ENCODE measurements around the gene SERPINB5. TPM values are rescaled to one million over a fixed set of nuclear protein-coding genes. Genes with fewer than 3 reads are reported as not detected.

SERPINB5 gene
- total and polyA plus RNA-seq, 2 experiments from 2014 or later: 0.16 TPM; not detected in 1

DNA sequence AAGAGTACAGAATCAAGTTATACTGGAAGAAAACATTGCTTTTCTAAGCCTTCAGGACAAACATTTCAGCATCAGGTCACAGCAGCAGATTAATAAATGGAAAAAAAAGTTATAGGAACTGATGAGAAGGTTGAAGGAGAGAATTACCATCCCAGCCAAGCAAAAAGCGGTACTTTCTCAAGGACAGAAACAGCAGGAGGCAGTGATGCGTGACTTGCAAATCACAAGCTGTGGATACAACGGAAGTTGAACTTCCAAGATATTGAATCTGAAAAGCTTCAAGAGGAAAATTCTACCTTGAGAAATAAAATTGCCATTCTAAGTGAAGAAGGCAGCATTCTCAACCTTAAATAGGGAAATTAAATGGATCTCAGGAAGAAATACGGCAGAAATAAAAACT lies 46.9 kb downstream of the SERPINB5 start (continued):
- TF ChIP-seq, protein P1, sequence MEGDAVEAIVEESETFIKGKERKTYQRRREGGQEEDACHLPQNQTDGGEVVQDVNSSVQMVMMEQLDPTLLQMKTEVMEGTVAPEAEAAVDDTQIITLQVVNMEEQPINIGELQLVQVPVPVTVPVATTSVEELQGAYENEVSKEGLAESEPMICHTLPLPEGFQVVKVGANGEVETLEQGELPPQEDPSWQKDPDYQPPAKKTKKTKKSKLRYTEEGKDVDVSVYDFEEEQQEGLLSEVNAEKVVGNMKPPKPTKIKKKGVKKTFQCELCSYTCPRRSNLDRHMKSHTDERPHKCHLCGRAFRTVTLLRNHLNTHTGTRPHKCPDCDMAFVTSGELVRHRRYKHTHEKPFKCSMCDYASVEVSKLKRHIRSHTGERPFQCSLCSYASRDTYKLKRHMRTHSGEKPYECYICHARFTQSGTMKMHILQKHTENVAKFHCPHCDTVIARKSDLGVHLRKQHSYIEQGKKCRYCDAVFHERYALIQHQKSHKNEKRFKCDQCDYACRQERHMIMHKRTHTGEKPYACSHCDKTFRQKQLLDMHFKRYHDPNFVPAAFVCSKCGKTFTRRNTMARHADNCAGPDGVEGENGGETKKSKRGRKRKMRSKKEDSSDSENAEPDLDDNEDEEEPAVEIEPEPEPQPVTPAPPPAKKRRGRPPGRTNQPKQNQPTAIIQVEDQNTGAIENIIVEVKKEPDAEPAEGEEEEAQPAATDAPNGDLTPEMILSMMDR (conservative IDR thresholded peaks at IDR 0.05; ENCODE audit: low read depth in 2 of 2): peak in 1 of 2 experiments; percentile 42; a peak in 2 of 4 replicates
- TF ChIP-seq EZH2phosphoT487 (IDR thresholded peaks at IDR 0.05; ENCODE audit: unreplicated experiment): no peak

DNA sequence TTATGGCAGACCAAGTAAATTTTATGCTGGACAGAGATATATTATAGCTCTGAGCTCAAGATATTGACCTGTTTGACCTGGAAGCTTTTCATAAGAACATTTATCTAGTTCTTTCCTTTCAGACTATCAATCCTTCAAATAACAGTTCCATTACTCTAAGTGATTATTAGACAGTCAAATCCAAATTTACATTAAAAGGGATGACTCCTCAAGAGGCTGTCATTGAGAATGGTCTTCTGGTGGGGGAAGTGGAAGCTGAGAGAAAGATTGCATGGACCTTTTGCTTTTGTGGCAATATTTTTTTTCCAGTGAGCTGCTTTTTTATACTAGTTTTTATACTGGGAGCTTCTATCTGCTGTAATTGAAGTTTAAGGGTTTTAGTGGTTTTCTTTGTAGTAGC lies 50.5 kb downstream of the SERPINB5 start:
- no peak for ATAC-seq

More for the DNA sequence above, 50.5 kb downstream of the SERPINB5 start:
- TF ChIP-seq, protein P2, sequence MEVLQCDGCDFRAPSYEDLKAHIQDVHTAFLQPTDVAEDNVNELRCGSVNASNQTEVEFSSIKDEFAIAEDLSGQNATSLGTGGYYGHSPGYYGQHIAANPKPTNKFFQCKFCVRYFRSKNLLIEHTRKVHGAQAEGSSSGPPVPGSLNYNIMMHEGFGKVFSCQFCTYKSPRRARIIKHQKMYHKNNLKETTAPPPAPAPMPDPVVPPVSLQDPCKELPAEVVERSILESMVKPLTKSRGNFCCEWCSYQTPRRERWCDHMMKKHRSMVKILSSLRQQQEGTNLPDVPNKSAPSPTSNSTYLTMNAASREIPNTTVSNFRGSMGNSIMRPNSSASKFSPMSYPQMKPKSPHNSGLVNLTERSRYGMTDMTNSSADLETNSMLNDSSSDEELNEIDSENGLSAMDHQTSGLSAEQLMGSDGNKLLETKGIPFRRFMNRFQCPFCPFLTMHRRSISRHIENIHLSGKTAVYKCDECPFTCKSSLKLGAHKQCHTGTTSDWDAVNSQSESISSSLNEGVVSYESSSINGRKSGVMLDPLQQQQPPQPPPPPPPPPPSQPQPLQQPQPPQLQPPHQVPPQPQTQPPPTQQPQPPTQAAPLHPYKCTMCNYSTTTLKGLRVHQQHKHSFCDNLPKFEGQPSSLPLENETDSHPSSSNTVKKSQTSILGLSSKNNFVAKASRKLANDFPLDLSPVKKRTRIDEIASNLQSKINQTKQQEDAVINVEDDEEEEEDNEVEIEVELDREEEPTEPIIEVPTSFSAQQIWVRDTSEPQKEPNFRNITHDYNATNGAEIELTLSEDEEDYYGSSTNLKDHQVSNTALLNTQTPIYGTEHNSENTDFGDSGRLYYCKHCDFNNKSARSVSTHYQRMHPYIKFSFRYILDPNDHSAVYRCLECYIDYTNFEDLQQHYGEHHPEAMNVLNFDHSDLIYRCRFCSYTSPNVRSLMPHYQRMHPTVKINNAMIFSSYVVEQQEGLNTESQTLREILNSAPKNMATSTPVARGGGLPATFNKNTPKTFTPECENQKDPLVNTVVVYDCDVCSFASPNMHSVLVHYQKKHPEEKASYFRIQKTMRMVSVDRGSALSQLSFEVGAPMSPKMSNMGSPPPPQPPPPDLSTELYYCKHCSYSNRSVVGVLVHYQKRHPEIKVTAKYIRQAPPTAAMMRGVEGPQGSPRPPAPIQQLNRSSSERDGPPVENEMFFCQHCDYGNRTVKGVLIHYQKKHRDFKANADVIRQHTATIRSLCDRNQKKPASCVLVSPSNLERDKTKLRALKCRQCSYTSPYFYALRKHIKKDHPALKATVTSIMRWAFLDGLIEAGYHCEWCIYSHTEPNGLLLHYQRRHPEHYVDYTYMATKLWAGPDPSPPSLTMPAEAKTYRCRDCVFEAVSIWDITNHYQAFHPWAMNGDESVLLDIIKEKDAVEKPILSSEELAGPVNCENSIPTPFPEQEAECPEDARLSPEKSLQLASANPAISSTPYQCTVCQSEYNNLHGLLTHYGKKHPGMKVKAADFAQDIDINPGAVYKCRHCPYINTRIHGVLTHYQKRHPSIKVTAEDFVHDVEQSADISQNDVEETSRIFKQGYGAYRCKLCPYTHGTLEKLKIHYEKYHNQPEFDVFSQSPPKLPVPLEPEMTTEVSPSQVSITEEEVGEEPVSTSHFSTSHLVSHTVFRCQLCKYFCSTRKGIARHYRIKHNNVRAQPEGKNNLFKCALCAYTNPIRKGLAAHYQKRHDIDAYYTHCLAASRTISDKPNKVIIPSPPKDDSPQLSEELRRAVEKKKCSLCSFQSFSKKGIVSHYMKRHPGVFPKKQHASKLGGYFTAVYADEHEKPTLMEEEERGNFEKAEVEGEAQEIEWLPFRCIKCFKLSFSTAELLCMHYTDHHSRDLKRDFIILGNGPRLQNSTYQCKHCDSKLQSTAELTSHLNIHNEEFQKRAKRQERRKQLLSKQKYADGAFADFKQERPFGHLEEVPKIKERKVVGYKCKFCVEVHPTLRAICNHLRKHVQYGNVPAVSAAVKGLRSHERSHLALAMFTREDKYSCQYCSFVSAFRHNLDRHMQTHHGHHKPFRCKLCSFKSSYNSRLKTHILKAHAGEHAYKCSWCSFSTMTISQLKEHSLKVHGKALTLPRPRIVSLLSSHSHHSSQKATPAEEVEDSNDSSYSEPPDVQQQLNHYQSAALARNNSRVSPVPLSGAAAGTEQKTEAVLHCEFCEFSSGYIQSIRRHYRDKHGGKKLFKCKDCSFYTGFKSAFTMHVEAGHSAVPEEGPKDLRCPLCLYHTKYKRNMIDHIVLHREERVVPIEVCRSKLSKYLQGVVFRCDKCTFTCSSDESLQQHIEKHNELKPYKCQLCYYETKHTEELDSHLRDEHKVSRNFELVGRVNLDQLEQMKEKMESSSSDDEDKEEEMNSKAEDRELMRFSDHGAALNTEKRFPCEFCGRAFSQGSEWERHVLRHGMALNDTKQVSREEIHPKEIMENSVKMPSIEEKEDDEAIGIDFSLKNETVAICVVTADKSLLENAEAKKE (CRISPR knock-in tag; IDR thresholded peaks at IDR 0.05): no peak
- TF ChIP-seq, protein P1 (conservative IDR thresholded peaks at IDR 0.05; ENCODE audit: low read depth in 2 of 2): no peak
- TF ChIP-seq NANOG (IDR thresholded peaks at IDR 0.05; ENCODE audit: borderline replicate concordance): no peak
- no peak for TF ChIP-seq CREB1 (CRISPR knock-in tag; IDR thresholded peaks at IDR 0.05; ENCODE audit: low read depth)
- TF ChIP-seq, protein P3, sequence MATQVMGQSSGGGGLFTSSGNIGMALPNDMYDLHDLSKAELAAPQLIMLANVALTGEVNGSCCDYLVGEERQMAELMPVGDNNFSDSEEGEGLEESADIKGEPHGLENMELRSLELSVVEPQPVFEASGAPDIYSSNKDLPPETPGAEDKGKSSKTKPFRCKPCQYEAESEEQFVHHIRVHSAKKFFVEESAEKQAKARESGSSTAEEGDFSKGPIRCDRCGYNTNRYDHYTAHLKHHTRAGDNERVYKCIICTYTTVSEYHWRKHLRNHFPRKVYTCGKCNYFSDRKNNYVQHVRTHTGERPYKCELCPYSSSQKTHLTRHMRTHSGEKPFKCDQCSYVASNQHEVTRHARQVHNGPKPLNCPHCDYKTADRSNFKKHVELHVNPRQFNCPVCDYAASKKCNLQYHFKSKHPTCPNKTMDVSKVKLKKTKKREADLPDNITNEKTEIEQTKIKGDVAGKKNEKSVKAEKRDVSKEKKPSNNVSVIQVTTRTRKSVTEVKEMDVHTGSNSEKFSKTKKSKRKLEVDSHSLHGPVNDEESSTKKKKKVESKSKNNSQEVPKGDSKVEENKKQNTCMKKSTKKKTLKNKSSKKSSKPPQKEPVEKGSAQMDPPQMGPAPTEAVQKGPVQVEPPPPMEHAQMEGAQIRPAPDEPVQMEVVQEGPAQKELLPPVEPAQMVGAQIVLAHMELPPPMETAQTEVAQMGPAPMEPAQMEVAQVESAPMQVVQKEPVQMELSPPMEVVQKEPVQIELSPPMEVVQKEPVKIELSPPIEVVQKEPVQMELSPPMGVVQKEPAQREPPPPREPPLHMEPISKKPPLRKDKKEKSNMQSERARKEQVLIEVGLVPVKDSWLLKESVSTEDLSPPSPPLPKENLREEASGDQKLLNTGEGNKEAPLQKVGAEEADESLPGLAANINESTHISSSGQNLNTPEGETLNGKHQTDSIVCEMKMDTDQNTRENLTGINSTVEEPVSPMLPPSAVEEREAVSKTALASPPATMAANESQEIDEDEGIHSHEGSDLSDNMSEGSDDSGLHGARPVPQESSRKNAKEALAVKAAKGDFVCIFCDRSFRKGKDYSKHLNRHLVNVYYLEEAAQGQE (IDR thresholded peaks at IDR 0.05; ENCODE audit: unreplicated experiment): no peak
- TF ChIP-seq, protein P4, sequence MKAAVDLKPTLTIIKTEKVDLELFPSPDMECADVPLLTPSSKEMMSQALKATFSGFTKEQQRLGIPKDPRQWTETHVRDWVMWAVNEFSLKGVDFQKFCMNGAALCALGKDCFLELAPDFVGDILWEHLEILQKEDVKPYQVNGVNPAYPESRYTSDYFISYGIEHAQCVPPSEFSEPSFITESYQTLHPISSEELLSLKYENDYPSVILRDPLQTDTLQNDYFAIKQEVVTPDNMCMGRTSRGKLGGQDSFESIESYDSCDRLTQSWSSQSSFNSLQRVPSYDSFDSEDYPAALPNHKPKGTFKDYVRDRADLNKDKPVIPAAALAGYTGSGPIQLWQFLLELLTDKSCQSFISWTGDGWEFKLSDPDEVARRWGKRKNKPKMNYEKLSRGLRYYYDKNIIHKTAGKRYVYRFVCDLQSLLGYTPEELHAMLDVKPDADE (IDR thresholded peaks at IDR 0.05): no peak
- TF ChIP-seq STAT1 (IDR thresholded peaks at IDR 0.05; ENCODE audit: unreplicated experiment): no peak
- TF ChIP-seq ZNF331 (CRISPR knock-in tag; IDR thresholded peaks at IDR 0.05; ENCODE audit: low read depth): no peak
- TF ChIP-seq JUNB (IDR thresholded peaks at IDR 0.05; ENCODE audit: unreplicated experiment): no peak
- Mint-ChIP-seq H3K4me3 (no peak overlapping the region), H3K36me3 (ENCODE audit: low read depth) (no peaks in the 10 kb centered on the region), H3K9me3 (no peaks in the 10 kb centered on the region), H3K4me1 (peaks cover 8% of the 10 kb centered on the region), H3K27ac (no peak overlapping the region), H3K27me3 (ENCODE audit: insufficient read depth, low read depth, poor library complexity) (no peaks in the 10 kb centered on the region)
- H3F3A ChIP-seq (replicated peaks; ENCODE audit: low read depth): no peaks in the 10 kb centered on the region
- no peaks in the 10 kb centered on the region for H3K79me2 ChIP-seq (replicated peaks; ENCODE audit: insufficient read depth)
- H3K4me3 ChIP-seq: no peak overlapping the region
- H2AFZ ChIP-seq: no peak overlapping the region
- H3K27ac ChIP-seq (ENCODE audit: low read depth): no peak overlapping the region
- H3K27me3 ChIP-seq (ENCODE audit: insufficient read depth): no peaks in the 10 kb centered on the region
- no peak for DNase-seq (ENCODE audit: low spot score)
- H3K36me3 ChIP-seq (ENCODE audit: insufficient read depth): no peaks in the 10 kb centered on the region
- H3K4me2 ChIP-seq: no peak overlapping the region
- H3K4me1 ChIP-seq (ENCODE audit: insufficient read depth): no peaks in the 10 kb centered on the region
- H3K9me2 ChIP-seq (ENCODE audit: insufficient read depth): no peaks in the 10 kb centered on the region
- H4K20me1 ChIP-seq (replicated peaks; ENCODE audit: insufficient read depth): no peaks in the 10 kb centered on the region

All from GM23338 (cell line).